NOMO-1 (cell line): ENCODE measurements around the gene LIPG.

Experiments used
- DNase-seq, 2 experiments: peaks; one replicate each; lab custom pipeline; 2025; ENCODE audit not compliant: unreplicated experiment in 2 of 2; lab: John Stamatoyannopoulos, UW

LIPG gene

DNA sequence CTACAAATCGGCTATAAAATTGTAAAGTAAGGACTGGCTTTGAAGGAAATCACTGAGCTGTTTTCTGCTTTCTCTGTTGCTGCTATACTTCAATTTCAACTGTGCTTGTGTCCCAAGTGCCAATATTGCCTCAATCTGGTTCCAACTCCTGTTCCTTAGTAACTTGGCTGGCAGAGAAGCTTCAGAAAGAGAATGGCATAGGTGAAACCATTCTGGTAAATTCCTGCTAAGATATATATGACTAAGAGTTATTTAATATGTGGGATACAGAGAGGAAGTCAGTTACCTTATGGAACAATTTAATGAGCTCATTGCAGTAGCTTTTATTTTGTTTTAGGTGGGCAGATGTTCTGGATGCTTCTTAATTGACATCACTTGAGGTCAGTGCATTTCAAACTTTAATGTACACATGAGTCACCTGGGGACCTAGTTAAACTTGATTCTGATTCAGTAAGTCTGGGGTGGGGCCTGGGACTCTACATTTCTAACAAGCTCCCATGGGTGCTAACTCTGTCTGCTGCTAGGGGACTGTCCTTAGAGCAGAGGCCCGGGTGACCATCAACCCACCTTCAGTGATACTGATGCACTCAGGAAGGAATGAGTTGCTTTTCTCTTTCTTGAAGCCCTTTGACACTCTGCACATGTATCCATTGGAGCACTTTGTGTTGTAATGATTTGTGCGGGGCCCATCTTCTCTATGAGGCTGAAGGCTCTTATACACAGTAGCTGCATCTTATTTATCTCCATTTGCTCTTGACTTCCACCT is 47.6 kb downstream of the LIPG start:
- DNase-seq: no peak

DNA sequence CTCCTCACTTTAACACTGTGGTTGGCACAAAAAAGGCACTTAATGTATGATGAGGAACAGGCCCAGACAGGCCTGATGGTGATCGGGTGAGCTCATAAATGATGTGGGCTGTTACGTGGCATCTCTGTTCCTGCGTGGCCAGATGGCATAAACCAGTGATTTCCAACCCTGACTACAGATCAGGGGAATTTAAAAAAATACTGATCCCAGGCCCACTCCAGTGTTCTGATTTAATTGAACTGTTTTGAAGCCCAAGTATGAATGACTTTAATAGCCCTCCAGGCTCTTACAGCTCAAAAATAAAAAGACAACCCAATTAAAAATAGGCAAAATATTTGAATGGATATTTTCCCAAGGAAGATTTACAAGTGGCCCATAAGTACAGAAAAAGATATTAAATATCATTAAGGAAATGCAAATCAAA is 48.2 kb downstream of the LIPG start:
- no peak for DNase-seq

DNA sequence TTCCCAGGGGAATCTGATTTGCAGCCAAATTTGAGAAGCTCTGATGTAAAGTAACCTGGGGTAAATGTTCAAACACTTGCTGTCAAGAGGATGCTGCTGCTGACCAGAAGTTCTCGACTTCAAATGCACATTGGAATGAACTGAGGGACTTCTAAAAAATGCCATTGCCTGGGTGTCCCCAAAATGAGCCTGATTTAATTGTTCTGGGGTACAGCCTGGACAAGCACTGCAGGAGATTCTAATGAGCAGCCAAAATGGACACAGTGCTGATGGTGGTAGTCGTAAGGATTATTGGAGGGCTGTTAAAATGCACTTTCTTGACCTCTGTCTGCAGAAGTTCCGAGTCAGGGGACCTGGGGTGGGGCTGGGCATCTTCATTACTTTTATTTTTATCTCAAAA is 49.5 kb downstream of the LIPG start:
- DNase-seq: no peak

DNA sequence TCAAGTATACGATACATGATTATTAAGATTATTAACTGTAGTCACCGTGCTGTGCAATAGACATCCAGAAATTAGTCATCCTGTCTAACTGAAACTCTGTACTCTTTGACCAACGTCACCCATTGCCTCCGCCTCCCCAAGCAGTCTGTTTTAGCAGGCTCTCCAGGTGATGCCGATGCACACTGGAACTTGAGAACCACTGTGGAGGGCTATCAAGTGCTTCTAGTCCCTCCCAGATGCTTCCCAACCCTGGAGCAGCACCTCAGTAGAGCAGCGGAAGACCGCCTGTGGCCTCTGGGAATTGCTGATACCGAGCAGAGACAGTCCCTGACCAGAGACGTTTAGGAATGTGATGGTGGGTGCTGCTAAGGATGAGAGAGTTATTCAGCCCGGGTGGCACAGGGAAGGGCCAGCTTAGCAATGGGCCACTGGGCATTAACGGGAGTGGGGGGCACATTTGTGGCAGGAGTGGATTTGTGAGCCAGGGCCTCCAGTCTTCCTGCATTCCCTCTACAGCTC is 50.7 kb downstream of the LIPG start:
- DNase-seq: no peak

DNA sequence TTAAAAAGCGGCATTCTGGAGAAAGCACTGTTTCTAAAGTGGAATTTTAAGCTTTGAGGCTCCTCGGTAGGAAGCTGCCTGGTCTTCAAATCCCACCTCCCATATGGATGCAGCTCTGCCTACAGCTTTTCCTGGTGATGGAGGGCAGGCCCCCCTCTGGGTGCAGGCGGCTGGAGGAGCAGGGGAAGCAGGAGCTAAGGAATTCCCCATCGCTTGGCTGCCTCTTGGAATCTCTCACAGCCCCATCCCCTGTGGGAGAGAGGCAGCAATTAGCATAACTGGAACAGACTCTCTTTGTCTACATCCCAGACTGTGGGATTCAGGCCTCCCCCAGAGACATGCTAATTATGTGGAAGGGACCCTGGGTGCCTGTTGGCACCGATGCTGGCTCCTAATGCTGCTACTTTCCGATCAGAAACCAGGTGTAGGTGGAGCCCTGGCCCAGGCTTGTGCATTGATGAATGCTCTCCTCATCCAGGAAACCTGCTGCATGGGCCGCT is 51.3 kb downstream of the LIPG start:
- DNase-seq: no peak

DNA sequence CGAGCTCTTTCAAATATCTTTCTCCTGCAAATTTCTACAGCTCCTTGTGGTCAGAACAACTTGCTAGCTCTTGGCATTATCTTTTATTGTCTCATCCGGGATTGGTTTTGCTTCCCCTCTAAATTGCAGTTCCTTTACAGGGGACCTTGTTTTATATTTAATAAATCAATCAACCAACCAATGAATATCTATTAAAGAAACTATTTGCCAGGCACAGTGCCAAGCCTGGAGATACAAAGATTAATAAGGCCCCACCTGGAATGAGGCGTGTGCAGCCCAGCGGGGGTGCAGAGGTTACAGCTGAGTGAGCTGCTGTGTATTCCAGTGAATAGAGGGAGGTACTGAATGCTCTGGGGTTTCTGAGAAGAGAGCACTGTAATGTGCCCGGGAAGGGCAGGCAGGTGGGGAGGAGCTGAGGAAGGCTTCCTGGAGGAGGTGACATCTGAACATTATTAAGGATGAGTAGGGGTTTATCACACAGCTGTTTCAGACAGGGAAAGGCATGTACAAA is 51.8 kb downstream of the LIPG start:
- DNase-seq: no peak

DNA sequence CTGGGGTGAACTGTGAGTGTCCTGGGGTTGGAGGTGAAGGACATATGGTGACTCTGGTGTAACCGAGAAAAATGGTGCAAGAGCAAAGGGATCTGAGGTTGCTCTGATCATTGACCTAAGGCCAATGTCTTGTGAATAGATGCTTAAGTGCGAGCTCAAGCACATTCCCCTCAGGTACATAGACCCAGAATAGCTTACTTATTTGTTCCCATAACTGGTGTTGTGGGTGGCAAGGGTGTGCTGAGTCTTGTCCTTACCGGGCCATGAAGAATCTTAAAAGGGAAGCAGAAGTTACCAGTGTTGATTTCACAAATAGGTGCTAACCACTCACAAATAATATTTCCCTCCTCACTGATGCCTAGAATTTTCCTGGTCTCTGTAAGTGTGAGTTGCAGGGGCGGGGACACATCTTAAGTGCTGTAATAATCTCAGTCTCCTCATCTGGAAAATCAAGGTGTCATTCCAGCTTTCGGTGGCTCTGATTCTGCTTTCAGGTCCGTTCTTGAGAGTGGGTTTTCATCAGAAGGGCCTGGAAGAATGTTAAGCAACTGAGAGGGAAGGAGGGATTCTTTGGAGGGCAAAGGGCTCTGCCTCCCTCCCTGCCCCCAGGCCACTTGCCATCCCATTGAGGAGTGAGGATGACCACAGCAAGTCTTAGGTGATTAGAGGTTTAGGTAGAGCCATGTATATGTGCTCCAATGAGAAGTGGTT is 54.9 kb downstream of the LIPG start:
- DNase-seq: no peak

DNA sequence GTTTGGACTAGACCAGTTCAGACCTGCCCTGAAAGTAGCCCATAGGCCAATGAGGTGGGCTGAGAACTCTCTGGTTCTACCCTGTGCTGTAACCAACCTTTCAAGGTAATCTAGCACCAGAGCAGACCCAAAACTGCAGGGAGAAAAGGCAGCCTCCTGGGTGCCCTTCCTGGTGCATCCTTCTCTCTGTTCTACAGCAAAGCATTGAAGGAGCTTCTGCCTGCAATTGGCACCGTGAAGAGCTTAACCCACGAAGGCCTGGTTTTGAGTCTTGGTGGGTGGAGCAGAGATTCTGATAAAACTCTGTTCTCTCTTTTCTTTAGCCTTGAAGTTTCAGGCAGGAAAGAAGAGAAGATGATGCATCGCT is 55.5 kb downstream of the LIPG start:
- DNase-seq: no peak

DNA sequence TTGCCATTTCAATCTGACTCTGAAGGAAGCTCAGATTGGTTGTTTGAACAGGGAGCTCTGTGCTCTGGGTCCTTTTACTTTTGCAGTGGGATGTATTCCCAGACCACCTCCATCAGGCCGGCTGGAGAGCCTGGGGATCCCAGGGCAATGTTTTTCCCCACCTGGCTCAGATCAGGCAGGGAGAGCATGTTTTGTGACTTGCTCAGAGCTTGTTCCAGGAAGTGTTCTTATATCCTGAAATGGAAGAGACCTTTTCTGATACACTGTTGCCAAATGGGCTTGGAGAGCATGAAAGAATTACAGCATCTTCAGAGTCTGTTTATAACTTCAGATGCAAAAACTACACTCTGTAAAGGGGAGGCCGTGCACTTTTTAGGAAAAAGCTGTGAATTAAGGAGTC is 56.0 kb downstream of the LIPG start:
- DNase-seq: no peak

DNA sequence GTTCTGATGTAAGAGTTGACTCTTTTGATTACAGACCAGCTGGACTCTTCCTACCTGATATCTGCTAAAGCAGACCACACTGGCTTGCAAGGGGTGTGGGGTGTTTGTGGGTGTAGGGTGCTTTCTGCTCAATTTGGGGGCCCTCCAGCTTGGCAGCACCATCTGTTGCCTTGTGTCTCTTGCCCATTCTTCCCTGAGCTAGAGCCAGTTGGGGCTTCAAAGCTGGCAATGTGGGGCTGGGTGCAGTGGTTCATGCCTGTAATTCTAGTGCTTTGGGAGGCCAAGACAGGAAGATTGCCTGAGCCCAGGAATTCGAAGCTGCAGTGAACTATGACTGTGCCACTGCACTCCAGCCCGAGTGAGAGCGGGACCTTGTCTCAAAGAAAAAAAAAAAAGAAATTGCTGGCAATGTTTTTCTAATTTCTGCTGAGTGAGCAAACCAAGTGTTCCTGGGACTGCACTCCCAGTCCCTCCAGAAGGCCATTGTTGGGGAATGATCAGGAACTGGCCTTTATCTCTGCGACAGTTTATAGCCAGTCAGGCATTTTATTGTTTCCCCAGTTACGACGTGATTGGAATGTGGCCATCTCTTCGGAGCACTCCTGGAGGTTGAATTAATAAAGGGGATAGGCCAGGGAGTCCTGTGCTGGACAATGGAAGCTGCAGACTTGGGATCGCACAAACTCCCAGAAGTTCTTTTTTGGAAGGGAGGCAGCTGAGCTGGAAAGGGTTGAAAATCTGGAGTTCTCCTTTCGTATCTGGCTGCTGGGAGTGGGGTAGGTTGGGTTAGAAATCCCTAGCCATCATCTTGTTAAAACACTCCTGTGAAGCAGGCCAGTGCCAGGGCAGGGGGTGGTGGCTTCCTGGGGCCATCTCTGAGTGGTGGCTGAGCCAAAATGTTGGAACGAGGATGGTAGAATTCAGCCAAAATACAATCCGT is 57.2 kb downstream of the LIPG start:
- DNase-seq: no peak

DNA sequence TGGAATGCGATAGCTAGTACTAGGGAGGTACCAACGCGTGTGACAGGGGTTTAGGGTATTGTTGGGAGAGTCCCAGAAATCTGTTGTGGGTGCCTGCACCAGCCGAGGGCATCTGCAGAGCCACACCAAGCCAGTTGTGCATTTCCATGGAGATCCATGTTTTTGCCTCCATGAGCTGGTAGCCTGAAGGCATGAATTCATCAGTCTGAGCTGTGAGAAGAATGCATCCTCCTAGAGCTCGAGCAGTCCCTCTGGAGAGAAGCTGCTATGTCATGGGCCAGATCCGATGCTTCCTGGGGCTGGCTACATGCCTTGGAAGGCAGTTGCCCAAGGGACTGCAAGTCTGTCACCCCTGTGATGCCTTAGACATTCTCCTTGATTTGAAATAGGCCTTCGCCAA is 57.9 kb downstream of the LIPG start:
- no peak for DNase-seq

DNA sequence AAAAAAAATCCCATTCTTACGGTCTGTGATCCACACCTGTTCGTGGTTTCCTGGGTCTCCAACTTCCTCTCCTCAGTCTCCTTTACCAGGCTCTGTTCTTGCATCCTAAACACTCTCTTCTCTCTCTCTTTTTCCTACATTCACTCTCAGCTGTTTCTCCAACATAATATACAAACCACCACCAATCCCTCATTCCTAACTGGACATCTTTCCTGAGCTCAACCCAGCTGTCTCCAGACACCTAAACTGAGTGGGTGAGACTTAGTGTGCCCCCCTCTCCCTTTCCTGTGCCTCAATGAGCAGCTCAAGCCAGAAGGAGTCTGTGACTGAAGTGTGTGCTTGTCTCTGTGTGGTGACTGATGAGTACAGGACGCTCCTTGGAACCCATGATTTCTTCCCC is 59.4 kb downstream of the LIPG start:
- DNase-seq: no peak

DNA sequence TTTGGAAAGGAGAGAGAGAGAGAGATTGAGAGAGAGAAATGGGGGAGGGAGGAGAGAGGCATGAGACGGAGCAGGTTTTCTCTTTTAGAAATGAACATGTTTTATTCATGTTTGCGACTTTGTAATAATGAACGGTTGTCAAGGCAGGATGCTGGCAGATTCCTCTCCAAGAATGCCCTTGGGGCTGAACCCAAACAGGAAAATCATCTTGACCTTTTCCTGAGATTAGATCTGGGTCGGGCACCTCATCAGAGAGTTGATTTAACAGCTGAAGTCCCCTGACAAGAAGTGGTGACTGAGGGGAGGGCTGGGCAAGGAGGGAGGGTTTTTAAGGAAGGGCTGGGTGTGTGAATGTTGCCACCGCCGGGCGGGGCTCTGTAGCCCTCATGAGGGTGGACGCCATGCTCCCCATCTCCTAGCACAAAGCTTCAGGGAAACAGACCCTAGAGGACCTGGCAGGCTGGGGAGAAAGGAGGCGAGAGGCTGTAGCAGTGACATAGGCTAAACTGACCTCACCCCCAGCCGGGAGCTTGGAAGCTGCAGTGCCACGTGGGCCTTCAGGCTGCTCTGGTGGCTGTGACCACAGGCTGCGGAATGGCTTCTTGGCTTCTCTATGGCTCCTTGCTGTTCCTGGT is 60.0 kb downstream of the LIPG start:
- DNase-seq: no peak

DNA sequence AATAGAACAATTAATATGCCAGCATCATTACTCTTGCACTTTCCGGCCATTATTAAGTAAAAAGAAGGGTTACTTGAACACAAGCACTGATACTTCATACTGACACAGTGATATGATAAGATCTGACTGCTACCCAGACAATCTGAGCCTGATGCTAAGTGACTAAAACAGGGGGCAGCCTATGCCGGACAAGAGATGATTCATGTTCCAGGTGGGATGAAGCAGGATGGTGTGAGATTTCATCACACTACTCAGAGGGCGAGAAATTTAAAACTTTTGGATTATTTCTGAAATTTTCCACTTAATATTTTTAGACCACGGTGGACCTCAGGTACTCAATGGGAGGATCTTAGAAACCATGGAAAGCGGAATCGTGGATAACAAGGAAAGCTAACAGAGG is 61.7 kb downstream of the LIPG start:
- DNase-seq: no peak

DNA sequence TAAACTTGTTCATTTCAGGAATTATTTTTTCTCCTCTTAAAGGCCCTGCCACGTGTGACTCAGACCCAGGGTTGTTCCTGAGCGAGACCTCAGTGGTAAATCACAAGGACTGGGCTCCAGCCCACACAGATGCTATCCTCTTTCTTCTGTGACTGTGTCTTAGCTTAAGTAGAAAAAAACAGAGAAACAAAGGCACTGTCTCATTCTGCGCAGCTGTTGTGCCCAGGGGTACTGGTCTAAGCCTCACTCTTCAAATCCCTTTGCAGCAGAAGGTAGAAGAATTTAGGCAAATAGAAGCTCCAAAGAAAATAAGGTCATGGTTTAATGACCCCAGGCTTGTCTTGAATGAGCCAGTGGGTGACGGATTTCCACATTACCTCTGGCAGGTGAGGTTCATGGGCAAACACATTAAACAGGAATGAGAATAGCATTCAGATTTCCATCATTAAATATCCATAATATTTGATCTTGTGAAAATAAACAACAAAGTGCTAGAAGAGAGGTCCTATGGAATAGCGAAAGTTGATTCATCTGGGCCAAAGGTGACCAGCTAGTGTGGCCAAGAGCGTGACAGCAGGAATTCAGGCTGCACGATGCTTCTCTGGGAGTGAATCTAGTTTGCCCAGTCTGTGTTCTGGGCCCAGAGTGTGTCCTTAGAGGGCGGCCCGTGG is 63.3 kb downstream of the LIPG start:
- no peak for DNase-seq

DNA sequence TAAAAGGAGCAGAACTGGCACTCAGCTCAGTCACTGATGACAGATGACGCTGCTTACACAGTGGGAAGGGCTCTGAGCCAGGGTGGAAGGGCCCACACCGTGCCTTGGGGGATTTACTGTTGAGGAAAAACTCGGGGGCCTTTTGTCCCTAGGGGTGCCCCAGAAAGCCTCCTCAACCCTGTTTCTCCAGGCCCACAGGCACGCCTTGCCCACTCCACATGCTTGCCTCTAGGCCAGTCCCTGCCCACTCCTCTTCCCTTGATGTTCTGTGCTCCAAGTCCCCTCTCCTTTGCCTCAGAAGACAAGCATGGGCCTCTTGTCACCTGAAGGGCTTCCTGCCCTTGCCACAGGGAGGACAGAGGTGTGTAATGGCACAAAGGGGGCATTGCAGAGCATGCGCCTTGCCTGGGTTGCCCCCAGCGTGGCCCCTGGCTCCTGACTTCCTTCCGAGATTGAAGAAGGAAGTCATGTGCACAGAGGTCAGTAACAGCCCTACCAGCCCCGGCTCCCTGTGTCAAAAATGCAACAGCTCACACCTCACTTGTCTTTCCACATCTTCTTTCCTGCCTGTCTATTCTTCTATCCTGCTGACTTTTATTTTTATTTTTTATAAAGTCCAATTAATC is 65.1 kb downstream of the LIPG start:
- DNase-seq: no peak

DNA sequence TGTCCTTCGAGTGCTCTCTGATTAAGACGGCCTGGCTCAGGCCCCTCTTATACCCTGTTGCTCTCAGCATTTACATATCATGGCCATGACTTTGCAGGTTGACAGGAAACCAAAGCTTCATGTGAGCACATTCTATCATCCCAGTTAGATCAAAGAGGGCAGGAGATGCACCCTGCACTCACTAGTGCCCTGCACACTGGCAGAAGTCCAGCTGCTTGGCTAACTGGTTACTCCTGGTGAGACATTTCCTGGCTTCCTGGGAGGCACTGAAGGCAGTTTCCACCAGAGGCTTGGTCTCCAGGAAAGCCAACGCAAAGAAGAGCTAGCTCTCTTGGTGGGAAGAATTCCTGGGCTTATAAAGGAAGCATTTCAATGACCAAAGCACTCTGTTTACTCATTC is 66.3 kb downstream of the LIPG start:
- DNase-seq: no peak

DNA sequence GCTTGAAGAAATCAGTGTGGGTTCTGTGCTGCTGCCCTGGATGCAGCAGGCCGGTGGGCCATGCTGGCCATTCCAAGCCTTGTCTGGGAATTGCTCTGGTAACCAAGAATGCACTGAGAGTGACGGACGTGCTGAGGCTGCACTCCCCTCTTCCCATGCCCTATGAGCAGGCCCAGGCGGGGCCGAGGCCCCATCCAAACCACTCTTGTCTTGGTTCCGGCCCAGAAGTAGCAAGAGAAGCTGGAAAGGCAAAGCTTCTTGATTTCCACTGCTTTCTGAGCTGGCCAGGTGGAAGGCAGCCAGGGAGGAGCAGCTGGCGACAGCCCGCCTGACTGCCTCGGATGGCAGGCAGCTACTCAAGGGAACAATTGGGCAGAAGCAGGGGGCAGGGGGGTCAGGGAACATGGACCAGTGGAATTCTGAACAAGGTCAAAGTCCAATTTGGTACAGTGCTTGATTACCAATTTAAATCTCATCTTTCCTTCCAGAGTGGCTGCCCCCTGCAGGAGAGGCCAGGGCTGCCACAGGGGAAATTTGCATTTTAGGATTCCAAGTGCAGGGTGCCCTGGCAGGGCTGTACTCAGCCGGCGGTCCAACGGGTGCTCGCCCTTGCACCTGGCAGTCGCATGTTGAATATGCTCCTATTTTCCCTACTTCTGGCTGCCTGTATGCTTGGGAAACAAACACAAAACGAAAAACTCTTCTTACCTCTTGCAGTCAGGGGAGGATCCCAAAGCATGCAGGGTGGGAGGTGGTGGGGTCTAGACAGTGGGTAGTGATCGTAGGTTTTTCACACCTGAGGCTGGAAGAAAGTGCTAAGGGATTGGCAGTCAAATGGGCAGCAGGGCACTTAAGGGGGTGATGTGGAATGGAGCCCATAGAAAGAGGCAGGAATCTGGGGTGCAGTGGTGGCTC is 67.3 kb downstream of the LIPG start:
- no peak for DNase-seq
